ENCODE data around the gene CLCN4.

CLCN4 gene

GRCh38 chrX:10108288-10108687 is 48.5 kb upstream of the CLCN4 start (continued):
- TF ChIP-seq, protein P1, sequence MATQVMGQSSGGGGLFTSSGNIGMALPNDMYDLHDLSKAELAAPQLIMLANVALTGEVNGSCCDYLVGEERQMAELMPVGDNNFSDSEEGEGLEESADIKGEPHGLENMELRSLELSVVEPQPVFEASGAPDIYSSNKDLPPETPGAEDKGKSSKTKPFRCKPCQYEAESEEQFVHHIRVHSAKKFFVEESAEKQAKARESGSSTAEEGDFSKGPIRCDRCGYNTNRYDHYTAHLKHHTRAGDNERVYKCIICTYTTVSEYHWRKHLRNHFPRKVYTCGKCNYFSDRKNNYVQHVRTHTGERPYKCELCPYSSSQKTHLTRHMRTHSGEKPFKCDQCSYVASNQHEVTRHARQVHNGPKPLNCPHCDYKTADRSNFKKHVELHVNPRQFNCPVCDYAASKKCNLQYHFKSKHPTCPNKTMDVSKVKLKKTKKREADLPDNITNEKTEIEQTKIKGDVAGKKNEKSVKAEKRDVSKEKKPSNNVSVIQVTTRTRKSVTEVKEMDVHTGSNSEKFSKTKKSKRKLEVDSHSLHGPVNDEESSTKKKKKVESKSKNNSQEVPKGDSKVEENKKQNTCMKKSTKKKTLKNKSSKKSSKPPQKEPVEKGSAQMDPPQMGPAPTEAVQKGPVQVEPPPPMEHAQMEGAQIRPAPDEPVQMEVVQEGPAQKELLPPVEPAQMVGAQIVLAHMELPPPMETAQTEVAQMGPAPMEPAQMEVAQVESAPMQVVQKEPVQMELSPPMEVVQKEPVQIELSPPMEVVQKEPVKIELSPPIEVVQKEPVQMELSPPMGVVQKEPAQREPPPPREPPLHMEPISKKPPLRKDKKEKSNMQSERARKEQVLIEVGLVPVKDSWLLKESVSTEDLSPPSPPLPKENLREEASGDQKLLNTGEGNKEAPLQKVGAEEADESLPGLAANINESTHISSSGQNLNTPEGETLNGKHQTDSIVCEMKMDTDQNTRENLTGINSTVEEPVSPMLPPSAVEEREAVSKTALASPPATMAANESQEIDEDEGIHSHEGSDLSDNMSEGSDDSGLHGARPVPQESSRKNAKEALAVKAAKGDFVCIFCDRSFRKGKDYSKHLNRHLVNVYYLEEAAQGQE (tag by site-specific recombination; IDR thresholded peaks at IDR 0.05), result no peak
- TF ChIP-seq ZBTB48 (tag by site-specific recombination; IDR thresholded peaks at IDR 0.05), result no peak
- TF ChIP-seq MEIS1 (CRISPR knock-in tag; IDR thresholded peaks at IDR 0.05; ENCODE audit: borderline replicate concordance), result no peak
- no peak for TF ChIP-seq ZNF701 (tag by site-specific recombination; IDR thresholded peaks at IDR 0.05)
- TF ChIP-seq AEBP2 (tag by site-specific recombination; IDR thresholded peaks at IDR 0.05; ENCODE audit: borderline replicate concordance), result no peak
- TF ChIP-seq ZNF114 (tag by site-specific recombination; IDR thresholded peaks at IDR 0.05), result no peak
- TF ChIP-seq ZNF184 (tag by site-specific recombination; IDR thresholded peaks at IDR 0.05), result no peak
- no peak for TF ChIP-seq SETDB1 (IDR thresholded peaks at IDR 0.05; ENCODE audit: insufficient read length, low read length)

GRCh38 chrX:10109695-10110094 is 47.1 kb upstream of the CLCN4 start:
- ChIA-PET POLR2A (no interaction called here), CTCF (interaction anchor here (0.6 to 1.7 kb wide), 3 partner anchors 8 to 1230 kb away, joined by 3 to 6 read pairs (median 4); no protein-coding TSS in a partner anchor)
- no peaks in the 10 kb centered on the region for H3K36me3 ChIP-seq (ENCODE audit: control insufficient read depth in 2 of 2, insufficient read depth in 1 of 2, low read length in 2 of 2)
- no peak overlapping the region for H3K4me3 ChIP-seq (ENCODE audit: low read depth, low read length)
- TF ChIP-seq BCL11A (tag by site-specific recombination; IDR thresholded peaks at IDR 0.05; ENCODE audit: low read depth) (no peak), MZF1 (tag by site-specific recombination; IDR thresholded peaks at IDR 0.05; ENCODE audit: borderline replicate concordance) (no peak), PRDM6 (tag by site-specific recombination; IDR thresholded peaks at IDR 0.05) (no peak), ZNF24 (tag by site-specific recombination; IDR thresholded peaks at IDR 0.05) (no peak), SP3 (tag by site-specific recombination; IDR thresholded peaks at IDR 0.05) (no peak), ZNF2 (tag by site-specific recombination; IDR thresholded peaks at IDR 0.05) (no peak), ZNF529 (tag by site-specific recombination; IDR thresholded peaks at IDR 0.05; ENCODE audit: insufficient replicate concordance) (no peak), ZFP69B (tag by site-specific recombination; IDR thresholded peaks at IDR 0.05) (no peak), ZNF416 (tag by site-specific recombination; IDR thresholded peaks at IDR 0.05) (no peak), ZNF843 (tag by site-specific recombination; IDR thresholded peaks at IDR 0.05) (no peak), ZBTB48 (tag by site-specific recombination; IDR thresholded peaks at IDR 0.05) (no peak), SCRT2 (tag by site-specific recombination; IDR thresholded peaks at IDR 0.05) (no peak), EGR2 (tag by site-specific recombination; IDR thresholded peaks at IDR 0.05; ENCODE audit: low read depth) (no peak)
- TF ChIP-seq, protein P2, sequence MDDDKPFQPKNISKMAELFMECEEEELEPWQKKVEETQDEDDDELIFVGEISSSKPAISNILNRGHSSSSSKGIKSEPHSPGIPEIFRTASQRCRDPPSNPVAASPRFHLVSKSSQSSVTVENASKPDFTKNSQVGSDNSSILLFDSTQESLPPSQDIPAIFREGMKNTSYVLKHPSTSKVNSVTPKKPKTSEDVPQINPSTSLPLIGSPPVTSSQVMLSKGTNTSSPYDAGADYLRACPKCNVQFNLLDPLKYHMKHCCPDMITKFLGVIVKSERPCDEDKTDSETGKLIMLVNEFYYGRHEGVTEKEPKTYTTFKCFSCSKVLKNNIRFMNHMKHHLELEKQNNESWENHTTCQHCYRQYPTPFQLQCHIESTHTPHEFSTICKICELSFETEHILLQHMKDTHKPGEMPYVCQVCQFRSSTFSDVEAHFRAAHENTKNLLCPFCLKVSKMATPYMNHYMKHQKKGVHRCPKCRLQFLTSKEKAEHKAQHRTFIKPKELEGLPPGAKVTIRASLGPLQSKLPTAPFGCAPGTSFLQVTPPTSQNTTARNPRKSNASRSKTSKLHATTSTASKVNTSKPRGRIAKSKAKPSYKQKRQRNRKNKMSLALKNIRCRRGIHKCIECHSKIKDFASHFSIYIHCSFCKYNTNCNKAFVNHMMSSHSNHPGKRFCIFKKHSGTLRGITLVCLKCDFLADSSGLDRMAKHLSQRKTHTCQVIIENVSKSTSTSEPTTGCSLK (tag by site-specific recombination; IDR thresholded peaks at IDR 0.05), result no peak
- TF ChIP-seq, protein P3, sequence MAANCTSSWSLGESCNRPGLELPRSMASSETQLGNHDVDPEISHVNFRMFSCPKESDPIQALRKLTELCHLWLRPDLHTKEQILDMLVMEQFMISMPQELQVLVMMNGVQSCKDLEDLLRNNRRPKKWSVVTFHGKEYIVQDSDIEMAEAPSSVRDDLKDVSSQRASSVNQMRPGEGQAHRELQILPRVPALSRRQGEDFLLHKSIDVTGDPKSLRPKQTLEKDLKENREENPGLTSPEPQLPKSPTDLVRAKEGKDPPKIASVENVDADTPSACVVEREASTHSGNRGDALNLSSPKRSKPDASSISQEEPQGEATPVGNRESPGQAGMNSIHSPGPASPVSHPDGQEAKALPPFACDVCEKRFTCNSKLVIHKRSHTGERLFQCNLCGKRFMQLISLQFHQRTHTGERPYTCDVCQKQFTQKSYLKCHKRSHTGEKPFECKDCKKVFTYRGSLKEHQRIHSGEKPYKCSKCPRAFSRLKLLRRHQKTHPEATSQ (tag by site-specific recombination; IDR thresholded peaks at IDR 0.05), result no peak
- H3K9me3 ChIP-seq (ENCODE audit: control insufficient read depth, insufficient read depth, low read depth, low read length), result no peaks in the 10 kb centered on the region
- no peak overlapping the region for H3K27ac ChIP-seq (ENCODE audit: extremely low read depth, low read depth, low read length)
- no peaks in the 10 kb centered on the region for H3K4me1 ChIP-seq (ENCODE audit: control insufficient read depth, insufficient read depth, low read length)

All from HEK293 (cell line).